Stimulated activated memory B cell treated with anti-CD40 and anti-IgM and Interleukin-4, amounts not matched to agents 10 μg/mL and 1 μg/mL and 100 μg/mL, for 72 hours (primary cell): Measurements from ENCODE around the gene DAD1.
A peak's percentile ranks its signal among the peaks of the same experiment; 100 is the strongest.

Experiments
- ATAC-seq: fragments of 150-1000 bp; cut with Tn5 transposase; 2 replicates; pipeline ENCODE4 v1.10.0; 2021
- H3K27ac Mint-ChIP-seq: one replicate; pipeline ENCODE4 v1.8.0; 2022; ENCODE audit warnings: mild to moderate bottlenecking, mixed read lengths
- H3K27me3 Mint-ChIP-seq: one replicate; pipeline ENCODE4 v1.8.0; 2022; ENCODE audit warnings: mixed read lengths
- H3K36me3 Mint-ChIP-seq: one replicate; pipeline ENCODE4 v1.8.0; 2022; ENCODE audit warnings: mixed read lengths
- H3K4me1 Mint-ChIP-seq: one replicate; pipeline ENCODE4 v1.8.0; 2022; ENCODE audit warnings: mixed read lengths
- H3K4me3 Mint-ChIP-seq: one replicate; pipeline ENCODE4 v1.8.0; 2022; ENCODE audit warnings: mild to moderate bottlenecking, moderate library complexity, mixed read lengths
- H3K9me3 Mint-ChIP-seq: one replicate; pipeline ENCODE4 v1.8.0; 2022; ENCODE audit warnings: mixed read lengths

Gene DAD1

GRCh38 chr14:22532345-22533056 is 56.5 kb downstream of the DAD1 start:
- H3K36me3 Mint-ChIP-seq, result peaks cover 22% of the 10 kb centered on the region

GRCh38 chr14:22531451-22532344 is 57.3 kb downstream of the DAD1 start:
- H3K36me3 Mint-ChIP-seq, result peaks cover 26% of the 10 kb centered on the region
- no peaks in the 10 kb centered on the region for H3K9me3 Mint-ChIP-seq
- H3K4me1 Mint-ChIP-seq, result peaks cover 78% of the 10 kb centered on the region
- H3K27me3 Mint-ChIP-seq, result no peaks in the 10 kb centered on the region
- ATAC-seq, result peak; percentile 96
- H3K4me3 Mint-ChIP-seq, result peak overlapping the region; percentile 64
- peak overlapping the region; percentile 95 for H3K27ac Mint-ChIP-seq

More at GRCh38 chr14:22532345-22533056, 56.5 kb downstream of the DAD1 start:
- Mint-ChIP-seq H3K27me3 (no peaks in the 10 kb centered on the region), H3K27ac (peak overlapping the region; percentile 95), H3K4me1 (peaks cover 78% of the 10 kb centered on the region), H3K4me3 (peak overlapping the region; percentile 64), H3K9me3 (no peaks in the 10 kb centered on the region)
- no peak for ATAC-seq

GRCh38 chr14:22530127-22530526 is 58.9 kb downstream of the DAD1 start:
- Mint-ChIP-seq H3K27me3 (no peaks in the 10 kb centered on the region), H3K4me1 (peaks cover 86% of the 10 kb centered on the region), H3K27ac (peak overlapping the region; percentile 95), H3K36me3 (peaks cover 26% of the 10 kb centered on the region), H3K9me3 (no peaks in the 10 kb centered on the region), H3K4me3 (peak overlapping the region; percentile 35)
- ATAC-seq, result no peak

- Mint-ChIP-seq H3K27me3 (no peaks in the 10 kb centered on the region), H3K27ac (peak overlapping the region; percentile 86), H3K9me3 (no peaks in the 10 kb centered on the region), H3K4me1 (peaks cover 90% of the 10 kb centered on the region), H3K4me3 (peak overlapping the region; percentile 55), H3K36me3 (peaks cover 26% of the 10 kb centered on the region)
- ATAC-seq, result no peak
Measured at GRCh38 chr14:22526744-22527143, 62.3 kb downstream of the DAD1 start.

- peaks cover 90% of the 10 kb centered on the region for H3K4me1 Mint-ChIP-seq
- no peaks in the 10 kb centered on the region for H3K9me3 Mint-ChIP-seq
- no peak for ATAC-seq
- peak overlapping the region; percentile 86 for H3K27ac Mint-ChIP-seq
- H3K36me3 Mint-ChIP-seq, result peaks cover 26% of the 10 kb centered on the region
- peak overlapping the region; percentile 34 for H3K4me3 Mint-ChIP-seq
- H3K27me3 Mint-ChIP-seq, result no peaks in the 10 kb centered on the region
Measured at GRCh38 chr14:22526218-22526617, 62.8 kb downstream of the DAD1 start.

- peak overlapping the region; percentile 86 for H3K27ac Mint-ChIP-seq
- H3K4me3 Mint-ChIP-seq, result no peak overlapping the region
- no peak for ATAC-seq
- H3K4me1 Mint-ChIP-seq, result peaks cover 92% of the 10 kb centered on the region
- no peaks in the 10 kb centered on the region for H3K27me3 Mint-ChIP-seq
- peaks cover 20% of the 10 kb centered on the region for H3K36me3 Mint-ChIP-seq
- no peaks in the 10 kb centered on the region for H3K9me3 Mint-ChIP-seq
Measured at GRCh38 chr14:22524784-22525161, 64.3 kb downstream of the DAD1 start.

GRCh38 chr14:22524115-22524783 is 64.8 kb downstream of the DAD1 start:
- Mint-ChIP-seq H3K9me3 (no peaks in the 10 kb centered on the region), H3K4me3 (no peak overlapping the region), H3K36me3 (peaks cover 19% of the 10 kb centered on the region), H3K4me1 (peaks cover 93% of the 10 kb centered on the region), H3K27ac (peak overlapping the region; percentile 86), H3K27me3 (no peaks in the 10 kb centered on the region)
- no peak for ATAC-seq

GRCh38 chr14:22523283-22523682 is 65.7 kb downstream of the DAD1 start:
- H3K9me3 Mint-ChIP-seq, result no peaks in the 10 kb centered on the region
- peaks cover 92% of the 10 kb centered on the region for H3K4me1 Mint-ChIP-seq
- H3K4me3 Mint-ChIP-seq, result no peak overlapping the region
- peak overlapping the region; percentile 86 for H3K27ac Mint-ChIP-seq
- ATAC-seq, result no peak
- H3K27me3 Mint-ChIP-seq, result no peaks in the 10 kb centered on the region
- peaks cover 13% of the 10 kb centered on the region for H3K36me3 Mint-ChIP-seq

GRCh38 chr14:22522466-22522957 is 66.5 kb downstream of the DAD1 start:
- H3K27ac Mint-ChIP-seq, result peak overlapping the region; percentile 86
- no peak overlapping the region for H3K4me3 Mint-ChIP-seq
- no peaks in the 10 kb centered on the region for H3K9me3 Mint-ChIP-seq
- peaks cover 94% of the 10 kb centered on the region for H3K4me1 Mint-ChIP-seq
- H3K36me3 Mint-ChIP-seq, result peaks cover 11% of the 10 kb centered on the region
- no peak for ATAC-seq
- H3K27me3 Mint-ChIP-seq, result no peaks in the 10 kb centered on the region

- Mint-ChIP-seq H3K4me3 (no peak overlapping the region), H3K36me3 (peaks cover 6% of the 10 kb centered on the region), H3K4me1 (peaks cover 94% of the 10 kb centered on the region), H3K27ac (peak overlapping the region; percentile 86), H3K27me3 (no peaks in the 10 kb centered on the region), H3K9me3 (no peaks in the 10 kb centered on the region)
- no peak for ATAC-seq
Measured at GRCh38 chr14:22521449-22522239, 67.4 kb downstream of the DAD1 start.

- Mint-ChIP-seq H3K9me3 (no peaks in the 10 kb centered on the region), H3K36me3 (peaks cover 6% of the 10 kb centered on the region), H3K4me3 (no peak overlapping the region), H3K27ac (peak overlapping the region; percentile 86), H3K4me1 (peaks cover 92% of the 10 kb centered on the region), H3K27me3 (no peaks in the 10 kb centered on the region)
- ATAC-seq, result peak; percentile 45
Measured at GRCh38 chr14:22520796-22521195, 68.2 kb downstream of the DAD1 start.

- Mint-ChIP-seq H3K27ac (peak overlapping the region; percentile 86), H3K4me3 (peak overlapping the region; percentile 47), H3K27me3 (no peaks in the 10 kb centered on the region), H3K36me3 (peaks cover 6% of the 10 kb centered on the region), H3K4me1 (peaks cover 92% of the 10 kb centered on the region), H3K9me3 (no peaks in the 10 kb centered on the region)
- no peak for ATAC-seq
Measured at GRCh38 chr14:22519877-22520685, 68.9 kb downstream of the DAD1 start.

GRCh38 chr14:22518073-22518472 is 71.0 kb downstream of the DAD1 start:
- Mint-ChIP-seq H3K4me1 (peaks cover 88% of the 10 kb centered on the region), H3K36me3 (peaks cover 6% of the 10 kb centered on the region), H3K4me3 (no peak overlapping the region), H3K27ac (peak overlapping the region; percentile 74), H3K9me3 (no peaks in the 10 kb centered on the region), H3K27me3 (no peaks in the 10 kb centered on the region)
- ATAC-seq, result no peak
